ENCODE data around the gene MTARC2. TPM values are rescaled to one million over a fixed set of nuclear protein-coding genes. Genes with fewer than 3 reads are reported as not detected.

MTARC2 gene
- 2.0 and 12.0 TPM in 2 replicates for total RNA-seq (ENCODE audit: low replicate concordance)

- no peak for TF ChIP-seq CTCF (IDR thresholded peaks at IDR 0.05; ENCODE audit: insufficient read depth, low read length)
- peak; percentile 50 for DNase-seq (ENCODE audit: low read depth)
- H3K4me3 ChIP-seq (ENCODE audit: low read depth, low read length) = peak within 1 kb of the TSS; percentile 73
Observed at GRCh38 chr1:220748089-220748934, at the start of gene MTARC2. Gene MTARC2, plus strand, starts transcription at chr1:220748322. Its CDS starts 210 bp downstream, at chr1:220748532.

GRCh38 chr1:220698607-220699016 lies 49.5 kb upstream of the MTARC2 start:
- DNase-seq (ENCODE audit: low read depth) = no peak
- TF ChIP-seq CTCF (IDR thresholded peaks at IDR 0.05; ENCODE audit: insufficient read depth, low read length) = no peak
- H3K4me3 ChIP-seq (ENCODE audit: low read depth, low read length) = no peak overlapping the region

- TF ChIP-seq CTCF (IDR thresholded peaks at IDR 0.05; ENCODE audit: insufficient read depth, low read length) = no peak
- no peak overlapping the region for H3K4me3 ChIP-seq (ENCODE audit: low read depth, low read length)
- DNase-seq (ENCODE audit: low read depth) = no peak
Observed at GRCh38 chr1:220699044-220699443, 49.1 kb upstream of the MTARC2 start.

GRCh38 chr1:220700556-220701179 lies 47.5 kb upstream of the MTARC2 start:
- no peak overlapping the region for H3K4me3 ChIP-seq (ENCODE audit: low read depth, low read length)
- TF ChIP-seq CTCF (IDR thresholded peaks at IDR 0.05; ENCODE audit: insufficient read depth, low read length) = no peak
- DNase-seq (ENCODE audit: low read depth) = no peak

DNA sequence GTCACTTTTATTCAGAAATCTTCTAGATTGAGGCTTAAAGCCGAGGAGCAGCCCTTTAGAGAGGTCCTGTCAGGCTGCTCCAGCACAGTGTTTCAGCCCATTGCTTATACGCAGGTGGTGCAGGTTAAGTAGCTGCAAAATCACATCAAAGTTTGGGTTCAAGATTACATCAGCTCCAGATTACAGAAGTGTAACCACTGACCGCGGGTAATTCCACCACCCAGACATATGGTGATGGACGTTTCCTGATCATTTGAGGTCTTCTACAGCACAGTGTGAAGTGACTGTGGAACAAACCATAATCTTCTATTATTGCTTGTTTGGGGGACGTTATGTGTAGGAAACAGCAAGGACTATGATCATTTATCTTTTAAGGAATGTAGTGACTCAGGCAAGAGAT lies 46.1 kb upstream of the MTARC2 start:
- H3K4me3 ChIP-seq (ENCODE audit: low read depth, low read length) = no peak overlapping the region
- DNase-seq (ENCODE audit: low read depth) = no peak
- TF ChIP-seq CTCF (IDR thresholded peaks at IDR 0.05; ENCODE audit: insufficient read depth, low read length) = no peak

DNA sequence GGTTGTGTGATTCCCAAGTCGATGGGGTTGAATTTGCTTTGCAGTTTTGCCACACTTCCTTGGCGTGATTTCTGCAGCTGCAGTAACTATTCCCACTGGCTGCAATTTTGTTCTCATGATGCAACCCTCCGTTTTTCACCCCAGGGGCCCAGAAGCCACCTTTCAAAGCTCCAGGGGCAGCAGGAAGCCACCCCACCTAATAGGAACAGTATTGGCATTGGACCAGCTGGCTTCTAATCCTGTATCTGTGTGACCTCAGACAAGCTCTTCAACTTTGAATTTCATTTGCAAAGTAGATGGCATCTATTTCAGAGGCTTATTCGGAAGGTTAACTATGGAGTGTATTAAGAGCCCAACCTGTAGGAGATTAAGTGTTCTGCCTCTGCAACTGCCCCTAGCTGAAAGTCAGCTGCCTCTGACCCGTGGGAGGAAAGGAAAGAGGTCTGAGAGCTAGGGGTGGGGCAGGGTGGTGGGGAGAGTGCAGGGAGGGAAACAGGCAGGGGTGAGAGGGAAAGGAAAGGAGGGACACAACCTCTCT lies 45.3 kb upstream of the MTARC2 start:
- DNase-seq (ENCODE audit: low read depth) = no peak
- no peak for TF ChIP-seq CTCF (IDR thresholded peaks at IDR 0.05; ENCODE audit: insufficient read depth, low read length)
- no peak overlapping the region for H3K4me3 ChIP-seq (ENCODE audit: low read depth, low read length)
